SJCRH30 (cell line): ENCODE results near the gene ASGR1. TPM values are rescaled to one million over a fixed set of nuclear protein-coding genes. Genes with fewer than 3 reads are reported as not detected.
"Not testable (repeated sequence)": the region's sequence is repeated elsewhere in the genome, so short reads cannot be mapped to it uniquely, and the experiment has no call there.

Experiments used
- DNase-seq, 2 experiments: peaks; one replicate each; pipeline ENCODE4 v3.0.0-alpha.2; 2015 to 2020
- H3K27ac ChIP-seq: fragments of 250-450 bp; sonication (Bioruptor Pico); 2 replicates; pipeline ENCODE4 v1.5.1; 2020; ENCODE audit warnings: mild to moderate bottlenecking, moderate library complexity
- H3K27me3 ChIP-seq: fragments of 250-450 bp; sonication (Bioruptor Pico); 2 replicates; pipeline ENCODE4 v1.5.1; 2020; ENCODE audit warnings: mild to moderate bottlenecking, moderate library complexity
- H3K36me3 ChIP-seq: fragments of 250-450 bp; sonication (Bioruptor Pico); 2 replicates; pipeline ENCODE4 v1.5.1; 2020; ENCODE audit warnings: mild to moderate bottlenecking, moderate library complexity
- H3K4me1 ChIP-seq: fragments of 250-450 bp; sonication (Bioruptor Pico); 2 replicates; pipeline ENCODE4 v1.5.1; 2020; ENCODE audit warnings: mild to moderate bottlenecking, moderate library complexity
- H3K4me3 ChIP-seq: fragments of 250-450 bp; sonication (Bioruptor Pico); 2 replicates; pipeline ENCODE4 v1.5.1; 2020; ENCODE audit warnings: mild to moderate bottlenecking, moderate library complexity
- H3K9me3 ChIP-seq: fragments of 250-450 bp; sonication (Bioruptor Pico); replicated peaks from 2 replicates; pipeline ENCODE4 v1.5.1; 2020; ENCODE audit warnings: mild to moderate bottlenecking, moderate library complexity
- total RNA-seq: library from RNA; depleted of rRNA; stranded (reverse); fragments of >200 nt; shearing (Covaris generic); gene quantifications from 2 replicates; pipeline ENCODE4 v1.2.3, GENCODE V29; 2014; rRNA removed

ASGR1 gene
- total RNA-seq, 1 experiment from 2014 or later, result 0.79 TPM

- no peak overlapping the region for H3K27ac ChIP-seq
Observed at GRCh38 chr17:7132511-7133094, 46.6 kb downstream of the ASGR1 start.

DNA sequence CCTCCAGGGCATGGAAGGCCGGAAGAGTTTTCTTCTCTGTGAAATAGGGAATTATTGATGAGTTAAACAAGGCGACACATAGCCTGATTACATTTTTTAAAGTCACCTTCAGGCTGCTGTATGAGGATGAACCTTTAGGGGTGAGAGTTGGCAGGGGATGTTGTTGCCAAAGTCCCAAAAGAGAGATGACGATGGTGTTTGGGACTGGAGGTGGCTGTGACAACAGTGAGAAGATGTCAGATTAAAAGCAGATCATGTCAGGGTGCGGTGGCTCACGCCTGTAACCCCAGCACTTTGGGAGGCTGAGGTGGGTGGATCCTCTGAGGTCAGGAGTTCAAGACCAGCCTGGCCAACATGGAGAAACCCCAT is 47.8 kb downstream of the ASGR1 start:
- no peak overlapping the region for H3K27ac ChIP-seq
- H3K4me3 ChIP-seq, result no peak overlapping the region
- no peaks in the 10 kb centered on the region for H3K9me3 ChIP-seq
- no peaks in the 10 kb centered on the region for H3K36me3 ChIP-seq
- DNase-seq, result no peak
- no peaks in the 10 kb centered on the region for H3K4me1 ChIP-seq
- H3K27me3 ChIP-seq, result no peaks in the 10 kb centered on the region

More at GRCh38 chr17:7132511-7133094, 46.6 kb downstream of the ASGR1 start:
- H3K36me3 ChIP-seq, result no peaks in the 10 kb centered on the region
- no peaks in the 10 kb centered on the region for H3K9me3 ChIP-seq
- no peaks in the 10 kb centered on the region for H3K27me3 ChIP-seq
- no peak overlapping the region for H3K4me3 ChIP-seq
- no peaks in the 10 kb centered on the region for H3K4me1 ChIP-seq
- DNase-seq, result no peak

- Histone ChIP-seq H3K4me1 (no peaks in the 10 kb centered on the region), H3K4me3 (no peak overlapping the region), H3K36me3 (no peaks in the 10 kb centered on the region), H3K9me3 (no peaks in the 10 kb centered on the region), H3K27me3 (no peaks in the 10 kb centered on the region), H3K27ac (no peak overlapping the region)
- DNase-seq, result no peak
Observed at GRCh38 chr17:7130621-7131422, 48.3 kb downstream of the ASGR1 start.

GRCh38 chr17:7129311-7129710 is 49.9 kb downstream of the ASGR1 start:
- Histone ChIP-seq H3K27ac (no peak overlapping the region), H3K36me3 (no peaks in the 10 kb centered on the region), H3K27me3 (no peaks in the 10 kb centered on the region), H3K9me3 (no peaks in the 10 kb centered on the region), H3K4me1 (no peaks in the 10 kb centered on the region), H3K4me3 (no peak overlapping the region)
- no peak for DNase-seq

DNA sequence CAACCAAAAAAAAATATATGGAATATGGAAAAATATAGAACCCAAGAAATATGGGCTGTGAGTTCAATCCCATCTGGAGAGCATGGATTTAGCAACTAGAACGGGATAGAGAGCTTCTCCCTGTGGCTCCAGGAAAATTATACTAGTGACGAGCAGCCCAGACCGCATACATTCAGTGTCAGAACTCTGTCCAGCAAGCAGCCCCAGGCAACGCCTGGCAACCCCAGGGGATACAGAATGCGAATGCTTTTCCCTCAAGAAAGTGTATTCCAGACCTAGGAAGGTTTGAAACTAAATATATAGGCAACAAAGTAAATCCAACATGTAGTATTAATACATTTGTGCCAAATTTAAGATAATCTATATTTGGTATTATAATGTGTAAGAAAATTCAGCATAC is 51.0 kb downstream of the ASGR1 start:
- Histone ChIP-seq H3K9me3 (no peaks in the 10 kb centered on the region), H3K4me1 (no peaks in the 10 kb centered on the region), H3K27ac (no peak overlapping the region), H3K4me3 (no peak overlapping the region), H3K27me3 (no peaks in the 10 kb centered on the region), H3K36me3 (no peaks in the 10 kb centered on the region)
- DNase-seq, result no peak

- not testable (repeated sequence) for H3K4me1 ChIP-seq, H3K9me3 ChIP-seq, H3K27ac ChIP-seq, H3K27me3 ChIP-seq, H3K36me3 ChIP-seq, H3K4me3 ChIP-seq, DNase-seq
Observed at GRCh38 chr17:7127501-7127900, 51.7 kb downstream of the ASGR1 start.

DNA sequence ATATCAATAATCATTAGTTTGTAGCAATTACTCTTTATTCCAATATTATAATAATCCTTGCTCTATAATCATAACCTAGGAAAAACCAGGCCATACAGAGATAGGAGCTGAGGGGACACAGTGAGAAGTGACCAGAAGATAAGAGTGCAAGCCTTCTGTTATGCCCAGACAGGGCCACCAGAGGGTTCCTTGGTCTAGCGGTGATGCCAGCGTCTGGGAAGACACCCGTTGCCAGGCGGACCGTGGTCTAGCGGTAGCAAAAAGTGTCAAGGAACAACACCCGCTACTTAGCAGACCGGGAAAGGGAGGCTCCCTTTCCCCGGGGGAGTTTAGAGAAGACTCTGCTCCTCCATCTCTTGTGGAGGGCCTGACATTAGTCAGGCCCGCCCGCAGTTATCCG is 52.8 kb downstream of the ASGR1 start:
- H3K36me3 ChIP-seq, H3K9me3 ChIP-seq, H3K27ac ChIP-seq, H3K27me3 ChIP-seq, DNase-seq, H3K4me1 ChIP-seq, H3K4me3 ChIP-seq: not testable (repeated sequence)

GRCh38 chr17:7124923-7125322 is 54.2 kb downstream of the ASGR1 start:
- Histone ChIP-seq H3K9me3 (no peaks in the 10 kb centered on the region), H3K36me3 (no peaks in the 10 kb centered on the region), H3K27me3 (no peaks in the 10 kb centered on the region), H3K4me3 (no peak overlapping the region), H3K27ac (no peak overlapping the region), H3K4me1 (no peaks in the 10 kb centered on the region)
- DNase-seq, result no peak

DNA sequence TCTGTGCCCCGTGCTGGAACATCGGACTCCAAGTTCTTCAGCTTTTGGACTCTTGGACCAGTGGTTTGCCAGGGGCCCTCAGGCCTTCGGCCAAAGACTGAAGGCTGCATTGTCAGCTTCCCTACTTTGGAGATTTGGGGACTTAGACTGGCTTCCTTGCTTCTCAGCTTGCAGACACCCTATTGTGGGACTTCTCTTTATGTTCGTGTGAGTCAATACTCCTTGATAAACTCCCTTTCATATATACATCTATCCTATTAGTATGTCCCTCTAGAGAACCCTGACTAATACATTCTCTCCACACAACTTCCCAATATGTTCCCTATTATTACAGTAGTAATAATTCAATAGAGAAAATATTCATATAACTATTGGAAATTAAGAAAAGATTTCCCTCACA is 55.3 kb downstream of the ASGR1 start:
- DNase-seq, result no peak
- Histone ChIP-seq H3K9me3 (no peaks in the 10 kb centered on the region), H3K4me1 (no peaks in the 10 kb centered on the region), H3K27ac (no peak overlapping the region), H3K36me3 (no peaks in the 10 kb centered on the region), H3K27me3 (no peaks in the 10 kb centered on the region), H3K4me3 (no peak overlapping the region)

Other genes starting within 250 kb of the ASGR1 start
- not detected in 2 replicates for gene ALOX12, start 183.3 kb downstream of the ASGR1 start, total RNA-seq
- gene RNASEK, start 166.7 kb downstream of the ASGR1 start, total RNA-seq, result 97.2 and 103 TPM in 2 replicates
- gene BCL6B, start 156.3 kb downstream of the ASGR1 start, total RNA-seq, result 0.02 TPM in 1 of 2 replicates, not detected in the other
- 0.23 and 0.47 TPM in 2 replicates for gene SLC16A13, start 143.4 kb downstream of the ASGR1 start, total RNA-seq
- gene SLC16A11, start 135.3 kb downstream of the ASGR1 start, total RNA-seq, result not detected in 2 replicates
- not detected in 2 replicates for gene CLEC10A, start 99.1 kb downstream of the ASGR1 start, total RNA-seq
- gene ASGR2, start 64.5 kb downstream of the ASGR1 start, total RNA-seq, result not detected in 2 replicates
- 1.9 and 3.9 TPM in 2 replicates for gene DLG4, start 40.5 kb upstream of the ASGR1 start, total RNA-seq
- gene ACADVL, start 40.6 kb upstream of the ASGR1 start, total RNA-seq, result 44.6 and 64.2 TPM in 2 replicates
- 33.4 and 39.0 TPM in 2 replicates for gene DVL2, start 55.1 kb upstream of the ASGR1 start, total RNA-seq
- 28.7 and 30.9 TPM in 2 replicates for gene PHF23, start 60.1 kb upstream of the ASGR1 start, total RNA-seq
- 139 and 141 TPM in 2 replicates for gene GABARAP, start 63.1 kb upstream of the ASGR1 start, total RNA-seq
- 36.1 and 36.9 TPM in 2 replicates for gene CTDNEP1, start 72.4 kb upstream of the ASGR1 start, total RNA-seq
- 39.6 and 43.8 TPM in 2 replicates for gene ELP5, start 72.8 kb upstream of the ASGR1 start, total RNA-seq
- gene CLDN7, start 83.1 kb upstream of the ASGR1 start, total RNA-seq, result 0.25 and 0.34 TPM in 2 replicates
- 1.3 and 1.5 TPM in 2 replicates for gene SLC2A4, start 102.3 kb upstream of the ASGR1 start, total RNA-seq
- gene YBX2, start 115.3 kb upstream of the ASGR1 start, total RNA-seq, result not detected in 2 replicates
- 339 and 372 TPM in 2 replicates for gene EIF5A, start 128.3 kb upstream of the ASGR1 start, total RNA-seq
- gene GPS2, start 136.0 kb upstream of the ASGR1 start, total RNA-seq, result 32.2 and 39.7 TPM in 2 replicates
- 18.7 and 19.7 TPM in 2 replicates for gene NEURL4, start 150.0 kb upstream of the ASGR1 start, total RNA-seq
- gene ACAP1, start 157.2 kb upstream of the ASGR1 start, total RNA-seq, result 0.20 and 0.67 TPM in 2 replicates
- 1.7 and 2.6 TPM in 2 replicates for gene KCTD11, start 172.8 kb upstream of the ASGR1 start, total RNA-seq
- not detected in 2 replicates for gene TMEM95, start 175.8 kb upstream of the ASGR1 start, total RNA-seq
- gene TNK1, start 201.7 kb upstream of the ASGR1 start, total RNA-seq, result not detected in 2 replicates
- 5.9 and 6.7 TPM in 2 replicates for gene PLSCR3, start 215.2 kb upstream of the ASGR1 start, total RNA-seq
- 62.4 and 71.8 TPM in 2 replicates for gene TMEM256, start 224.7 kb upstream of the ASGR1 start, total RNA-seq
- gene NLGN2, start 228.5 kb upstream of the ASGR1 start, total RNA-seq, result 5.0 and 6.8 TPM in 2 replicates
- not detected in 2 replicates for gene SPEM1, start 241.0 kb upstream of the ASGR1 start, total RNA-seq
- not detected in 2 replicates for gene SPEM2, start 246.2 kb upstream of the ASGR1 start, total RNA-seq
- not detected in 2 replicates for gene SPEM3, start 249.5 kb upstream of the ASGR1 start, total RNA-seq